ENCODE data around the gene XRCC6.

Gene XRCC6

GRCh38 chr22:41676134-41676533 lies 55.0 kb downstream of the XRCC6 start:
- TF ChIP-seq CTCF (IDR thresholded peaks at IDR 0.05) = no peak

GRCh38 chr22:41681616-41682015 lies 60.5 kb downstream of the XRCC6 start:
- TF ChIP-seq CTCF (IDR thresholded peaks at IDR 0.05) = no peak

GRCh38 chr22:41682033-41682807 lies 61.1 kb downstream of the XRCC6 start:
- TF ChIP-seq CTCF (IDR thresholded peaks at IDR 0.05) = no peak

GRCh38 chr22:41683052-41683451 lies 62.0 kb downstream of the XRCC6 start:
- TF ChIP-seq CTCF (IDR thresholded peaks at IDR 0.05) = no peak

GRCh38 chr22:41683616-41684015 lies 62.5 kb downstream of the XRCC6 start:
- no peak for TF ChIP-seq CTCF (IDR thresholded peaks at IDR 0.05)

- no peak for TF ChIP-seq CTCF (IDR thresholded peaks at IDR 0.05)
These were observed 63.1 kb downstream of the XRCC6 start for GRCh38 chr22:41684194-41684593.

- TF ChIP-seq CTCF (IDR thresholded peaks at IDR 0.05) = no peak
These were observed 66.8 kb downstream of the XRCC6 start for GRCh38 chr22:41687901-41688364.

Measured in LNCAP (cell line).